ENCODE results near the gene CNPY1.

- TF ChIP-seq CTCF (conservative IDR thresholded peaks at IDR 0.05): no peak
- no peak for TF ChIP-seq ZFX (IDR thresholded peaks at IDR 0.05)
Observed at GRCh38 chr7:155541986-155542675, 4.2 kb downstream of the CNPY1 start.

All from C4-2B (cell line).